ENCODE data around the gene USP20.
"Not testable (repeated sequence)": the region's sequence is repeated elsewhere in the genome, so short reads cannot be mapped to it uniquely, and the experiment has no call there.

The USP20 gene

GRCh38 chr9:129835128-129835859, at the start of gene USP20, which contains the start of gene C9orf78:
Gene USP20, plus strand, starts transcription at chr9:129835458. Its CDS starts 17,098 bp downstream, at chr9:129852556.
Gene C9orf78, minus strand, starts transcription at chr9:129835275. Its CDS starts 54 bp downstream, at chr9:129835221.
- DNase-seq = peak; percentile 95

GRCh38 chr9:129785866-129786265, 49.4 kb upstream of the USP20 start:
- no peak for DNase-seq

- no peak for DNase-seq
These were observed 48.8 kb upstream of the USP20 start for GRCh38 chr9:129786481-129786880.

- no peak for DNase-seq
These were observed 40.7 kb upstream of the USP20 start for GRCh38 chr9:129794549-129794948.

- DNase-seq = not testable (repeated sequence)
These were observed 39.2 kb upstream of the USP20 start for GRCh38 chr9:129796029-129796428.

- no peak for DNase-seq
These were observed 36.3 kb upstream of the USP20 start for GRCh38 chr9:129798973-129799372.

- no peak for DNase-seq
These were observed 33.8 kb upstream of the USP20 start for GRCh38 chr9:129801504-129801903.

GRCh38 chr9:129802833-129803675, 32.2 kb upstream of the USP20 start, which contains the start of gene TOR1B:
Gene TOR1B, plus strand, starts transcription at chr9:129803184. Its CDS starts 29 bp downstream, at chr9:129803213.
- peak; percentile 93 for DNase-seq

- DNase-seq = no peak
These were observed 31.6 kb upstream of the USP20 start for GRCh38 chr9:129803676-129804060.

- no peak for DNase-seq
These were observed 29.2 kb upstream of the USP20 start for GRCh38 chr9:129806061-129806460.

GRCh38 chr9:129809346-129809745, 25.9 kb upstream of the USP20 start:
- no peak for DNase-seq

- no peak for DNase-seq
These were observed 25.1 kb upstream of the USP20 start for GRCh38 chr9:129810116-129810515.

GRCh38 chr9:129810788-129811187, 24.5 kb upstream of the USP20 start:
- DNase-seq = no peak

GRCh38 chr9:129811967-129812363, 23.3 kb upstream of the USP20 start:
- DNase-seq = no peak

- no peak for DNase-seq
These were observed 22.9 kb upstream of the USP20 start for GRCh38 chr9:129812385-129812784.

GRCh38 chr9:129813661-129814060, 21.6 kb upstream of the USP20 start:
- no peak for DNase-seq

GRCh38 chr9:129814432-129815223, 20.6 kb upstream of the USP20 start:
- DNase-seq = no peak

GRCh38 chr9:129815278-129815677, 20.0 kb upstream of the USP20 start:
- DNase-seq = no peak

- no peak for DNase-seq
These were observed 18.5 kb upstream of the USP20 start for GRCh38 chr9:129816501-129817435.

- DNase-seq = no peak
These were observed 12.2 kb upstream of the USP20 start for GRCh38 chr9:129822898-129823541.

- DNase-seq = no peak
These were observed 11.7 kb upstream of the USP20 start for GRCh38 chr9:129823542-129823934.
